NCI-H82 treated with DMSO at 0.1 percent for 48 hours (cell line): ENCODE results near the gene MAMLD1.
A peak's percentile ranks its signal among the peaks of the same experiment; 100 is the strongest.

Experiments
- DNase-seq: peaks from one replicate; lab custom pipeline; 2025; ENCODE audit not compliant: unreplicated experiment; lab: John Stamatoyannopoulos, UW

The MAMLD1 gene

GRCh38 chrX:150355913-150356312 lies 7.2 kb upstream of the MAMLD1 start:
- no peak for DNase-seq

GRCh38 chrX:150357790-150358189 lies 5.3 kb upstream of the MAMLD1 start:
- no peak for DNase-seq

- DNase-seq, result no peak
These were observed 4.5 kb upstream of the MAMLD1 start for GRCh38 chrX:150358651-150359050.

- no peak for DNase-seq
These were observed 2.8 kb upstream of the MAMLD1 start for GRCh38 chrX:150360331-150360730.

GRCh38 chrX:150361070-150361776 lies 1.9 kb upstream of the MAMLD1 start:
- DNase-seq, result peak; percentile 7

- no peak for DNase-seq
These were observed 1.3 kb upstream of the MAMLD1 start for GRCh38 chrX:150361777-150362351.

- no peak for DNase-seq
These were observed 637 bp downstream of the MAMLD1 start for GRCh38 chrX:150363561-150364346.

- DNase-seq, result peak; percentile 28
These were observed 1.4 kb downstream of the MAMLD1 start for GRCh38 chrX:150364347-150365050.

GRCh38 chrX:150365051-150365989 lies 2.2 kb downstream of the MAMLD1 start:
- DNase-seq, result peak; percentile 35

- peak; percentile 89 for DNase-seq
These were observed 3.1 kb downstream of the MAMLD1 start for GRCh38 chrX:150365990-150366911.

GRCh38 chrX:150366951-150367545 lies 3.9 kb downstream of the MAMLD1 start:
- no peak for DNase-seq

- DNase-seq, result no peak
These were observed 7.6 kb downstream of the MAMLD1 start for GRCh38 chrX:150370589-150371312.

GRCh38 chrX:150371877-150372276 lies 8.8 kb downstream of the MAMLD1 start:
- DNase-seq, result no peak

- DNase-seq, result no peak
These were observed 9.2 kb downstream of the MAMLD1 start for GRCh38 chrX:150372280-150372679.

- DNase-seq, result no peak
These were observed 9.6 kb downstream of the MAMLD1 start for GRCh38 chrX:150372756-150373155.

GRCh38 chrX:150375243-150375770 lies 12.2 kb downstream of the MAMLD1 start:
- DNase-seq, result no peak

GRCh38 chrX:150377005-150377404 lies 13.9 kb downstream of the MAMLD1 start:
- DNase-seq, result no peak

- DNase-seq, result no peak
These were observed 41.9 kb downstream of the MAMLD1 start for GRCh38 chrX:150405006-150405405.
